Gastrocnemius medialis (tissue), 4 donors: Measurements from ENCODE around the gene KCNIP4. TPM values are rescaled to one million over a fixed set of nuclear protein-coding genes. Genes with fewer than 3 reads are reported as not detected.

ENCODE experiments used
- ATAC-seq, 2 donors: fragments of 150-250 bp; one replicate each; pipeline ENCODE4 v1.9.1; 2016
- DNase-seq, 2 donors: peaks; one replicate each; pipeline ENCODE4 v3.0.0-alpha.2; 2019
- H3K27ac ChIP-seq, 4 donors: fragments of 200-600 bp; sonication (generic); 1 replicate in 1 of 4; 2 replicates in 3 of 4; pipeline ENCODE4 v1.5.1; 2016 to 2018; ENCODE audit warnings: mild to moderate bottlenecking in 2 of 4, moderate library complexity in 1 of 4
- H3K27me3 ChIP-seq, 3 donors: fragments of 200-600 bp; sonication (generic) in 2 of 3; 1 replicate in 1 of 3; 2 replicates in 2 of 3; pipeline versions ENCODE4 v1.5.1 to v1.6.0; 2016 to 2019; ENCODE audit warnings: mild to moderate bottlenecking in 1 of 3, moderate library complexity in 1 of 3
- H3K36me3 ChIP-seq, 2 donors: fragments of 200-600 bp; sonication (generic) in 1 of 2; one replicate each; pipeline ENCODE4 v1.5.1; 2017 to 2018
- H3K4me1 ChIP-seq, 2 donors: fragments of 200-600 bp; sonication (generic) in 1 of 2; one replicate each; pipeline ENCODE4 v1.5.1; 2016 to 2017; ENCODE audit warnings: mild to moderate bottlenecking in 2 of 2
- H3K4me3 ChIP-seq, 4 donors: fragments of 200-600 bp; sonication (generic) in 3 of 4; 1 replicate in 1 of 4; 2 replicates in 3 of 4; pipeline ENCODE4 v1.5.1; 2016 to 2019; ENCODE audit warnings: mild to moderate bottlenecking in 2 of 4
- H3K9me3 ChIP-seq, 3 donors: fragments of 200-600 bp; sonication (generic) in 2 of 3; 1 replicate in 1 of 3; 2 replicates in 2 of 3; pipeline ENCODE4 v1.5.1; 2016 to 2019
- CTCF ChIP-seq, 5 experiments: fragments of 450-650 bp in 3 of 5; fragments of 200-600 bp in 2 of 5; sonication (generic) in 2 of 5; IDR thresholded peaks in 4 of 5; conservative IDR thresholded peaks in 1 of 5; 1 replicate in 4 of 5; 2 replicates in 1 of 5; pipeline ENCODE4 v1.5.1; 2016 to 2019; ENCODE audit warnings: antibody characterized with exemption in 5 of 5, mild to moderate bottlenecking in 3 of 5, moderate library complexity in 3 of 5
- POLR2A ChIP-seq, 2 donors: fragments of 450-650 bp; IDR thresholded peaks; one replicate each; pipeline ENCODE4 v1.6.1; 2017; ENCODE audit warnings: antibody characterized with exemption in 2 of 2, mild to moderate bottlenecking in 2 of 2, moderate library complexity in 2 of 2
- in situ Hi-C, 4 donors: fragments of 200-750 bp; cut with MboI; loops; one replicate each; pipeline versions ENCODE4 v1.15.0 to v1.8.0; 2017; ENCODE audit warnings: low sequenced_read_pairs in 4 of 4
- intact Hi-C: fragments of 100-400 bp; cut with DNase I; formaldehyde crosslinking; loops from one replicate; pipeline ENCODE4 v1.15.1; 2023; ENCODE audit warnings: low total_unique reads
- total RNA-seq, 4 donors: library from RNA; depleted of rRNA; stranded (reverse); fragments of >200 nt; gene quantifications; one replicate each; pipeline versions ENCODE4 v1.1.0 to v1.2.3, GENCODE V29; 2016

KCNIP4 gene
- total RNA-seq, 4 donors from 2014 or later, result not detected

GRCh38 chr4:21695141-21695540 is 253.4 kb downstream of the KCNIP4 start:
- DNase-seq, result no peak
- intact Hi-C loops, result no loop called here
- ATAC-seq, result no peak

GRCh38 chr4:21692241-21692640 is 256.3 kb downstream of the KCNIP4 start:
- H3K36me3 ChIP-seq, result no peaks in the 10 kb centered on the region
- H3K27me3 ChIP-seq, result no peaks in the 10 kb centered on the region
- H3K4me1 ChIP-seq, result no peaks in the 10 kb centered on the region
- H3K27ac ChIP-seq, result no peak overlapping the region
- intact Hi-C loops, result no loop called here
- TF ChIP-seq POLR2A (IDR thresholded peaks at IDR 0.05) (no peak), CTCF (IDR thresholded peaks at IDR 0.05 in 4 of 5, conservative IDR thresholded peaks at IDR 0.05 in 1 of 5) (no peak)
- H3K9me3 ChIP-seq, result no peaks in the 10 kb centered on the region
- in situ Hi-C loops, result no loop called here
- H3K4me3 ChIP-seq, result no peak overlapping the region
- ATAC-seq (no peak), DNase-seq (no peak)

More at GRCh38 chr4:21695141-21695540, 253.4 kb downstream of the KCNIP4 start:
- Histone ChIP-seq H3K27me3 (no peaks in the 10 kb centered on the region), H3K4me1 (no peaks in the 10 kb centered on the region), H3K27ac (no peak overlapping the region), H3K9me3 (no peaks in the 10 kb centered on the region), H3K4me3 (no peak overlapping the region), H3K36me3 (no peaks in the 10 kb centered on the region)
- TF ChIP-seq POLR2A (IDR thresholded peaks at IDR 0.05) (no peak), CTCF (IDR thresholded peaks at IDR 0.05 in 4 of 5, conservative IDR thresholded peaks at IDR 0.05 in 1 of 5) (no peak)
- in situ Hi-C loops, result no loop called here

GRCh38 chr4:21688596-21689265 is 259.8 kb downstream of the KCNIP4 start:
- intact Hi-C loops (no loop called here), in situ Hi-C loops (no loop called here)
- no peak overlapping the region for H3K4me3 ChIP-seq
- no peaks in the 10 kb centered on the region for H3K27me3 ChIP-seq
- no peak overlapping the region for H3K27ac ChIP-seq
- no peaks in the 10 kb centered on the region for H3K36me3 ChIP-seq
- no peaks in the 10 kb centered on the region for H3K4me1 ChIP-seq
- no peak for ATAC-seq
- H3K9me3 ChIP-seq, result no peaks in the 10 kb centered on the region
- TF ChIP-seq POLR2A (IDR thresholded peaks at IDR 0.05), result no peak
- TF ChIP-seq CTCF (IDR thresholded peaks at IDR 0.05 in 4 of 5, conservative IDR thresholded peaks at IDR 0.05 in 1 of 5), result no peak
- no peak for DNase-seq

- Histone ChIP-seq H3K27ac (no peak overlapping the region), H3K4me3 (no peak overlapping the region), H3K36me3 (no peaks in the 10 kb centered on the region), H3K9me3 (no peaks in the 10 kb centered on the region), H3K4me1 (no peaks in the 10 kb centered on the region), H3K27me3 (no peaks in the 10 kb centered on the region)
- ATAC-seq (no peak), DNase-seq (no peak)
- no peak for TF ChIP-seq POLR2A (IDR thresholded peaks at IDR 0.05)
- no peak for TF ChIP-seq CTCF (IDR thresholded peaks at IDR 0.05 in 4 of 5, conservative IDR thresholded peaks at IDR 0.05 in 1 of 5)
- intact Hi-C loops, result no loop called here
- in situ Hi-C loops, result no loop called here
These were observed 262.7 kb downstream of the KCNIP4 start for GRCh38 chr4:21685911-21686310.
